ENCODE results near the gene GJA5. TPM values are rescaled to one million over a fixed set of nuclear protein-coding genes. Genes with fewer than 3 reads are reported as not detected.

GJA5 gene
- total RNA-seq, 1 experiment from 2014 or later = not detected

- POLR2A ChIA-PET = no interaction called here
- H3K9ac ChIP-seq (ENCODE audit: low read length) = no peak overlapping the region
- CTCF ChIA-PET = no interaction called here
- no peak overlapping the region for H3K4me2 ChIP-seq (ENCODE audit: low read length)
- no peaks in the 10 kb centered on the region for H4K20me1 ChIP-seq (ENCODE audit: insufficient read depth)
- H3K27ac ChIP-seq (ENCODE audit: low read depth, low read length) = no peak overlapping the region
- no peak for TF ChIP-seq EZH2 (IDR thresholded peaks at IDR 0.05)
- TF ChIP-seq POLR2AphosphoS5 (IDR thresholded peaks at IDR 0.05; ENCODE audit: low read depth, low read length) = no peak
- no peak for TF ChIP-seq POLR2A (IDR thresholded peaks at IDR 0.05; ENCODE audit: borderline replicate concordance, extremely low read depth, insufficient read depth, insufficient read length)
- no peak for TF ChIP-seq ZFX (IDR thresholded peaks at IDR 0.05)
- no peak for TF ChIP-seq CEBPB (IDR thresholded peaks at IDR 0.05; ENCODE audit: low read depth)
- no peak for TF ChIP-seq JUND (IDR thresholded peaks at IDR 0.05)
- TF ChIP-seq EGR1 (IDR thresholded peaks at IDR 0.05; ENCODE audit: low read depth) = no peak
- TF ChIP-seq ZBTB33 (IDR thresholded peaks at IDR 0.05; ENCODE audit: extremely low read depth, insufficient replicate concordance, low read length) = no peak
- no peak for TF ChIP-seq SRF (IDR thresholded peaks at IDR 0.05; ENCODE audit: low read depth)
- TF ChIP-seq FOSL1 (IDR thresholded peaks at IDR 0.05; ENCODE audit: low read depth) = no peak
- TF ChIP-seq CTCF (IDR thresholded peaks at IDR 0.05 in 2 of 3, conservative IDR thresholded peaks at IDR 0.05 in 1 of 3; ENCODE audit: borderline replicate concordance in 1 of 3, insufficient read depth in 1 of 3, low read depth in 2 of 3, low read length in 2 of 3) = no peak
- TF ChIP-seq ATF3 (IDR thresholded peaks at IDR 0.05) = no peak
- no peak for TF ChIP-seq EZH2phosphoT487 (IDR thresholded peaks at IDR 0.05; ENCODE audit: borderline replicate concordance)
- no peak for TF ChIP-seq TCF7L2 (IDR thresholded peaks at IDR 0.05; ENCODE audit: borderline replicate concordance, extremely low read depth, insufficient read depth, insufficient read length)
- TF ChIP-seq RAD21 (IDR thresholded peaks at IDR 0.05; ENCODE audit: low read depth) = no peak
- no peak for TF ChIP-seq ELF1 (IDR thresholded peaks at IDR 0.05; ENCODE audit: borderline replicate concordance, low read depth)
- TF ChIP-seq SP1 (IDR thresholded peaks at IDR 0.05; ENCODE audit: low read depth) = no peak
- TF ChIP-seq MAX (IDR thresholded peaks at IDR 0.05) = no peak
- no peak for TF ChIP-seq REST (IDR thresholded peaks at IDR 0.05; ENCODE audit: low read depth)
- no peak for TF ChIP-seq YY1 (IDR thresholded peaks at IDR 0.05; ENCODE audit: extremely low read depth, insufficient replicate concordance, low read depth, low read length)
- H3K79me2 ChIP-seq (ENCODE audit: insufficient read depth, low read length) = no peaks in the 10 kb centered on the region
- no peak overlapping the region for H3K4me3 ChIP-seq (replicated peaks in 1 of 2; ENCODE audit: low read depth in 1 of 2, low read length in 2 of 2)
- no peaks in the 10 kb centered on the region for H3K9me3 ChIP-seq (ENCODE audit: control insufficient read depth in 1 of 2, insufficient read depth in 1 of 2, low read depth in 1 of 2, low read length in 2 of 2)
- no peaks in the 10 kb centered on the region for H3K9me2 ChIP-seq (ENCODE audit: insufficient read depth)
- H3K36me3 ChIP-seq (ENCODE audit: control insufficient read depth in 1 of 2, insufficient read depth in 2 of 2, low read length in 2 of 2) = no peaks in the 10 kb centered on the region
- RAD21 ChIA-PET (ENCODE audit: low non-redundant PET in 1 of 2, low total read pairs in 2 of 2, uncharacterized antibody in 2 of 2, unreplicated experiment in 2 of 2) = no interaction called here
- DNase-seq (ENCODE audit: low read depth, low spot score) = no peak
- intact Hi-C loops (cut with micrococcal nuclease) = no loop called here
- no peak overlapping the region for H2AFZ ChIP-seq (ENCODE audit: low read depth, low read length, poor library complexity, severe bottlenecking)
- ATAC-seq = no peak
- peaks cover 0 to 9% of the 10 kb centered on the region in 2 experiments; a peak in 1 of 4 replicates for H3K4me1 ChIP-seq (ENCODE audit: control insufficient read depth in 1 of 2, insufficient read depth in 2 of 2, low read length in 2 of 2)
- no peaks in the 10 kb centered on the region; the same call in none of the 2 replicates for H3K27me3 ChIP-seq (ENCODE audit: insufficient read depth, low read length)
- BruUV-seq (replicated peaks) = no TSS peak
Measured at GRCh38 chr1:147772570-147772969, 12.2 kb upstream of the GJA5 start.
